Measurements from ENCODE around the gene PHACTR1.
"Not testable (repeated sequence)": the region's sequence is repeated elsewhere in the genome, so short reads cannot be mapped to it uniquely, and the experiment has no call there.

PHACTR1 gene

DNA sequence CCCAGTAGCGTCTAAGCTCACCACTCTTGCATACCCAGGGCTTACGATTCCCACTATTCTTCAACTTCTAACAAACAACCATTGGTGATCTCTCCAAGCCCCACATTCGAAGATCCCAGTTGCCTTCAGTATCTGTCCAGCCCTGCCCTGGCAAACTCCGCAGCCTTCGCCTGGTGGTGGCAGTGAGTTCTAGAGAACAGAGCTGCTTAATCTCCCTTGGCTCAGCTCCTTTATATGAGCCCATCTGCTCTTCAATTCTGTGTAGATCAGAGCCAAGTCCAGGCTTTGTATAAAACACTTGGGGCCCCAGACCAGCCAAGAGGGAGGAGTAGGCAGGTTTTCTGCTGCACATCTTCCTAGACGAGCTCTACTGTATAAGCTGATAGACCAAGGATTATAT, 193.3 kb downstream of the PHACTR1 start:
- DNase-seq = no peak

- DNase-seq = no peak
Observed at GRCh38 chr6:12911427-12911826, 194.9 kb downstream of the PHACTR1 start.

DNA sequence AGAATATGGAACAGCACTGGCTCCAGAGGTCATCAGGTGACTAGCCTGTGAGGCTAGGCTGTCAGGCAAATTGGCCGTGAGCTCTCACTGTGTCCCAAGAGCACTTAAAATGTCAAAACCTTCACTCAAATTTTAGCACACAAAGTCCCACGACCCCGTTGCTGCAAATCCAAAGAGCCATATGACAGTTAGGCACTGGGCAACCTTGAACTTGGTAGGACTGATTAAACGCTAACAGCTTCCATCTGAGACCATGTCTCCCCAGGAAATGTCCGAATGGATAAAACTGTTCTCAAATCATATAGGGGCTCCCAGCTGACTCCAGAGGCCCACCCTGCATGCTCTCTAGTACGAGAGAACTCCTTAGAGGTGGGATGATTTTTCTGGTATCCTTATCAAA, 196.6 kb downstream of the PHACTR1 start:
- no peak for DNase-seq

DNA sequence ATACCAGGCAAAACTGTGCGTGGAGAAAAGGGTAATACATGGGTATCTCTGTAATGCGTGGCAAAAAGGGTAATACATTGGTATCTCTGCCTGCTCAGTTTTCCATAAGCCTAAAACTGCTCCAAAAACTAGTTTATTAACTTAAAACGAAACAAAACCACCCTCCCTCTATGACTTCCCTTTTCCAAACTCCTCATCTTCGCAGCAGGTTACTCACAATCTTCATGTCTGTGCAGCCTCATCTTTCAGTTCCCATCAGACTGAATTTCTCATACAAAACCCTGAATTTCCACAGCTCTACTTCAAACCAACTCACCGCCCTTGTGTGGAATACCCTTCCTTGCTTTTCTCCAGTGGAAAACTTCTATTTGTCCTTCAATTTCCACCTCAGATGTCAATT, 199.4 kb downstream of the PHACTR1 start:
- DNase-seq = no peak

DNA sequence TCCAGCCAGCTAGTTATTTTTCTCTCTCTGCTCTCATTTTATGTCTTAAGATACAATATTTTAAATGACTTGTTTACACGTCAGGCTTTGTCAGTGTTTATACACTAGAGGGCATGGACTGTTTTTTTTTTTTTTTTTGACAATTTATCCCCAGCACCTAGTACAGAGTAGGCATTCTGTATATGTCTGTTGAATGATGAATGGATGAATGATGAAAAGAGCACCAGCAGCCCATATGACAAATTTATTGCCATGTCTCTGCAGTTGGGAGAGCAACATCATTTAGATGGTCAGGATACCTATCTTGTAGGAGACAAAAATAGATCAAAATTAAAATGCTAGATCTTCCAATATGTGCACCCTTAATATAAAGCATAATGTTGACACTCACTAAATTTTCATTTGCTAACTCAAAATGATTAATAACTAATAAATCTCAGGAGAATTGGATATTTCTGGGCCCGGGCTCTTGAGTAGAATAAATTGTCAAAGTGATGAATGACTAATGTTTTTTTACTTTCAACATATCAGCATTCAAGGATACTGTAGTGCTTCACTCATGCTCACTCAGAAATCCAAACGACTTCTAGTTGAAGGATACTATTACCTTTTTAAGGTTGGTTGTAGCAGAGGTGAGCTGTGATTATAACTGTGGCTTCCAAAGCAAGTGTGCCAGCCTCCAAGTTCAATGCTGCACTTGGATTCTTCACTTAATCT, 200.0 kb downstream of the PHACTR1 start:
- DNase-seq = no peak

GRCh38 chr6:12921467-12921866, 204.9 kb downstream of the PHACTR1 start:
- no peak for DNase-seq

DNA sequence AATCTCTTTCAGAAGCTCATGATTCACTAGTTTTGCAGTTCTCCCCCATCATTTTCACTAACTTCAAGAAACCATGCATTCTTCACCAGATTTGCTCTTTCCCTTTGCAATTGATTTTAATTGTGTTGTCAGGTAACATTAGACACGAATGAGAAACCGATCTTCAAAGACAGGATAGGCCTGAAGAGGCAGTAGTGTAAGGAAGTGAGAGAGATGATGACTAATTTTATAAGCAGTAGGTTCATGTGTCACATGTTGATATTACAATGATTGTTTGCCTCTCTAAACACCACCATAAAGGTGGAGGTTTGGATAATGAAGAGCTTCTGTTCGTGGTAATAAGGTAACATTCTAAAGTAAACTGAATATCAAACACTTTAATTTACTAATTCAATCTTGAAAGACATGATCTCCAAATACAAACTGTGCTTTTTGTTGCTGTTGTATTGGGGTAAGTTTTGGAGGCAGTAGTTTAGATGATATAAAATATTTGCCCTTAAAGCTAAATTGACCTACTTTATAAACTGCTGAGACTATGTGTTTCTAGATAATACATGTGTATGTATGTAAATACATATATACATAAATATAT, 207.2 kb downstream of the PHACTR1 start:
- DNase-seq = no peak

DNA sequence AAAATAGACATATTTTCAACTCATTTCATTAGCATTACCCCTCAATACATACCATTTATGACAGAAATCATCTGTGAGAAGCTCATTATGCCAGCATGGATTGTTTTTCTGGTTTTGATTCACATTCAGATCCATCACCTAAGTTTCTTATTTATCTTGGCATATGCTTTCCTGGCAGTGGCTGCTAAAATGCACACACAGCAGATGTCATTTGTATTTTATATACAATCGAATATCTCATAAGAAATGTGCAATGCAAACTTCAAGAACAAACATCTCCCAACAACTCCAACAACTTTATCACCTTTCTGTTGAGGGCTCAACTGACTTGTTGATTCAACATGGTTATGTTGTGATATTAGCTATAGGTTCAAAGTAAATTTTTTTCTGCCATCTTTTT, 208.3 kb downstream of the PHACTR1 start:
- no peak for DNase-seq

- DNase-seq = no peak
Observed at GRCh38 chr6:12927746-12928145, 211.2 kb downstream of the PHACTR1 start.

DNA sequence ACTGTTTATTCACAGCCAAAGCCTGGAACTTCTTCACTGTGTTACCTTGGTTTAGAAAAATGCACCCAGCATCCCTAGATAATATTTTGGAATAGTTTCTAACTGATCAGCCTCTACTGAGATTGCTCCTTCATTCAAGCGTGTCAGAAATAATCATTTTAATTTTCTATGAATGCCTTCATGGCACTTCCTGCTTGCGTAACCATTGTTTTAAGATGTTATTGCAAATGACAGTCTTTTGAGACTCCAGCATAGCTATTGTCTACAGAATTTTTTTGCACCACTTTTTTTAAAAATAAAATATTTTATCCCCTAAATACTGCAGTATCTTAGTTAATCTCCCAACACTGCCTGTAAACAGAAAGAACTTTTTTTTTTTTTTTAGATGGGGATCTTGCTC, 213.1 kb downstream of the PHACTR1 start:
- no peak for DNase-seq

DNA sequence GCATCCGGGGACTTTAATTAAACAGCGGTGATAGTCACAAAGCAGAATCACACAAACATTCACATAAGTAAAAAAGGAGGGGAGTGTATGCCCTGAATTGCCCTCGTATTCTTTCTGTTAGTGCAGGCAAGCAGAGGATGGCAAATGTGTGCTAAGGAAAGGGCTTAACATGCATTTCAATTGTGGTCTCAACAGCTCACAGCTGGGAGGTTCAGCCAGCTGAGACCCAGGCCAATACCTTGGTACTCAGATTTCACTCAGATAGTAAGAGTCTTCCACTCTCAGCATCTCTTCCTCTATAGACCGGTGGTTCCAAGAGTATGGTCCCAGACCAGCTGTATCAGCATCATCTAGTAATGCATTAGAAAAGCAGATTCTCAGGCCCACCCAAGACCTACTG, 215.1 kb downstream of the PHACTR1 start:
- no peak for DNase-seq

DNA sequence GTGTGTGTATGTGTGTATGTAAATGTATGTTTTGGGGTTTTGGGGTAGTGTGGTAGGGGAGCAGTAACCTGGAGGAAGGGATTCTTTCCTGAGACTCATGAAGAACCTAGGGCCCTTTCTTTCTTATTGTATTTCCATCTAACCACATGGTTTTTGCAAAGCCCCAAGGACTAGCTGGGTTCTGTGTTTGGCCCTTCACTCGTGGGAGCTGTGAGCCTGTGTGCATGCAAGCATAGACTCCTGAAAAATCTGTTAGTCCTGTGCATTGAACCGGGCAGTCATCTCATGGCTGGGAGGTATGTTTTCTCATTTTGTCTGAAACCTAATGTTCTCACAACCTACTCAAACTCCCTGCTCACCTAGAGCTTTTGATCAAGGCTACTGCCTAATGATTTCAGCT, 219.1 kb downstream of the PHACTR1 start:
- DNase-seq = no peak

DNA sequence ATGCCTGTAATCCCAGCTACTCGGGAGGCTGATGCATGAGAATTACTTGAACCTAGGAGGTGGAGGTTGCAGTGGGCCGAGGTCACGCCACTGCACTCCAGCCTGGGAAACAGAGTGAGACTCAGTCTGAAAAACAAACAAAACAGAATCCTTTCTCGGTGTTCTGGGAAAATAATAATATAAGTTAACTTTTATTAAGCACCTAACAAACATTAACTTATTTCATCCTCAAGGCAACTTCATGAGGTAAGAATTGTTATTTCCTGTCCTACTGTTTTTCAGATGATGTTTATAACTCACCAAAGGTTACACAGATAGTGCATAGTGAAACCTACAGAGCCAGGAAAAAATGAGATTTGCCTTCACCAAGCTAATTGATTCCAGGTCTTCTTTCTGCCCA, 221.4 kb downstream of the PHACTR1 start:
- no peak for DNase-seq

- DNase-seq = no peak
Observed at GRCh38 chr6:12939314-12939713, 222.7 kb downstream of the PHACTR1 start.

GRCh38 chr6:12941422-12941821, 224.9 kb downstream of the PHACTR1 start:
- no peak for DNase-seq

DNA sequence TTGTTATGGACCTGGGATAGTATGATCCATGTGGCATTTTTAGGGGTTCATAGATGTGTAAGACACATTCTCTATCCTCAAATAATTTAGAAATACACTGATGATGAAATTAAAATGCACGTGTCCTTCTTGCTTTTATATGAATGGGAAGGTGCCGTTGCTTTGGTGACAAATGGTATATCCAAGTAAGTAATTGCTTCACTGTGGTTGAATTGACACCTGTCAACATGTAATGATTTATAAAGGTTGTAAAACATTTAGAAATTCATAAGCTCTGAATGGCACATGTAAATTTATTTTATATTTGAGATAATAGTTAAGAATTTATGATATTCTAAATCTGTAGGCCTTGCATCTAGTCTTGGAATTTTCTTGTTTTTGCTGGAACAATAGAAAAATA, 227.0 kb downstream of the PHACTR1 start:
- no peak for DNase-seq

DNA sequence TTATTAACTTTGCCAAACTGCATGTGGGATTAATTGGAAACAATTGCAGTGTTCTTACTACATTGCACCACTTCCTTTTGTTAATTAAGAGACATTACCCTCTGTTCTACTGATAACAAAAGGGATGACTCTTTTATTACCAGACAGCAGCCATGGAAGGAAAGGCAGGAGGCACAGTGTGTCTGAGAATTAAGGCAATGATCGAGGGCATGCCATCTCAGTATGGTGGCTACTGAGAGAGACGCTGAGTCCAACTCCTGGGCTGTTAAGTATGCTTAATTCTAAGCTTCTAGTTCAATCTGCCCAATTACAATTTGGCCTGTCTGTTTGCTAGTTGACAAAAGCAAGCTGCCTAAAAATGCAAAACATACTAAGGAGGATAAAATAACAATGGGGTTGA, 227.4 kb downstream of the PHACTR1 start:
- no peak for DNase-seq

GRCh38 chr6:12944528-12944927, 228.0 kb downstream of the PHACTR1 start:
- DNase-seq = not testable (repeated sequence)

DNA sequence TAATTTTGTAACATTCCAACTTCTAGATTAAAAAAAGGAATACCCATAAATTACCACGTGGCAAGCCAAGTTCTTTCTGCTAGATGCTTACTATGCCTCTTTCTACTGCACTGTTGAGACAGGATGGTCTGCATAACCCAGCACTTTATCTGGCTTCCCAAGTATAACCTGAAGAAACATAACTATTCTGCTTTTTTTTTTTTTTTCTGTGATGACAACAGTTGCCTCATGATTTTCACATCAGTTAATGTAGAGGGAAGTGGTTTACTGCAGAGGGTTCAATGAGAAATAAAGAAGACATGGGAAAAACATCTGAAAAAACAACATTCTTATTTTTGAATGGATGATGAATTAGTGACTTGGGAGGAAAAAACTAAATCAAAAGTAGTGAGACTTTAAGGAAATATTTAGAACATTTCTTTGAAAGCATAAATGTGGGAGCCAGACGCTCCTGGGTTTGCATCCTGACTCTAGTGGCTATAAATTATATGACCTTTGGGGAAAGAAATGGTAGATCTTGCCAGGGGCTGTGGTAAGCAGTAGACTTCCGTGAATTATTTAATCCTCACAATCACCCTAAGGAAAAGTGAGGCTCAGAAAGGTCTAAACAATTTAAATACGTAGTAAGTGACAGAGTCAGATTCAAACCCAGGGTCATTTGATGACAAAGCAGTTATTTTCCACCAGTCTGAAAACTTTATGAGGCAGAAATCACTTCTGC, 230.7 kb downstream of the PHACTR1 start:
- no peak for DNase-seq

- no peak for DNase-seq
Observed at GRCh38 chr6:12947967-12948366, 231.4 kb downstream of the PHACTR1 start.

GRCh38 chr6:12950976-12951375, 234.4 kb downstream of the PHACTR1 start:
- no peak for DNase-seq

DNA sequence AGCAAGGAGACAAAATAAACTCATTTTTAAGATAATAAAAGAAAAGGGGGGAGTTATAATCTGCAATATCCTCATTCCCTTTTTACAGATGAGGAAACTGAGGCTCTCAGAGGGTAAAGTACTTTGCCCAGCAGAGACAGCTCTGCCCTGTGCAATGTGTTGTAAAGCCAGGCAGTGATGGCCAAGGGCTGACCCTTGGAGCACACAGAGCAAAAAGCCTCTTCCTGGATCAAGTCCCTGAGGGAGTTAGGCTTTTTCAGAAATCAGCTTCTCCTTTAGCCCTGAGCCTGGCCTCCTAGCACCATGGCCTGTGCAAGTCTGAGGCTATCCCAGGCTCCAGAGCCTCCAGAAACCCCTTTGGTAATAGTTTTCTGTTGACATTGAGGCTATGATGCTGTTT, 234.8 kb downstream of the PHACTR1 start:
- no peak for DNase-seq

DNA sequence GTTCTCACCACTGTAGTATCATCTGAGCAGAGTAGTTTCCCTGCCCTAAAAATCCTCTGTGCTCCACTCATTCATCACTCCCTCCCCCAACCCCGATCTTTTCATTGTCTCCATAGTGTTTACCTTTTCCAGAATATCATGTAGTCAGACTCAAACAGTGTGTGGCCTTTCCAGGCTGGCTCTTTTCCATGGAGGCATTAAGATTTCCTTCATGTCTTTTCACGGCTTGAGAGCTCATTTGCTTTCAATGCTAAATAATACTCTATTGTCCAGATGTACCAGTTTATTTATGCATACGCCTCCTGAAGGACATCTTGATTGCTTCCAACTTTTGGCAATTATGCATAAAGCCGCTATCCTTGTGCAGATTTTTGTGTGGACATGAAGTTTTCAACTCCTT, 235.8 kb downstream of the PHACTR1 start:
- no peak for DNase-seq

GRCh38 chr6:12955956-12956355, 239.4 kb downstream of the PHACTR1 start:
- no peak for DNase-seq

GRCh38 chr6:12956991-12957320, 240.4 kb downstream of the PHACTR1 start:
- DNase-seq = no peak
